IPS-NIHi11 (cell line): ENCODE results near the gene MBTD1.
A peak's percentile ranks its signal among the peaks of the same experiment; 100 is the strongest.
"Not testable (repeated sequence)": the region's sequence is repeated elsewhere in the genome, so short reads cannot be mapped to it uniquely, and the experiment has no call there.

Experiments used
- DNase-seq: peaks from one replicate; pipeline ENCODE4 v3.0.0; 2012; ENCODE audit warnings: mixed read lengths, low spot score

The MBTD1 gene

GRCh38 chr17:51189162-51189561 lies 70.7 kb downstream of the MBTD1 start:
- DNase-seq = no peak

- no peak for DNase-seq
These were observed 71.5 kb downstream of the MBTD1 start for GRCh38 chr17:51188271-51188833.

GRCh38 chr17:51185763-51186332 lies 74.0 kb downstream of the MBTD1 start:
- no peak for DNase-seq

- no peak for DNase-seq
These were observed 75.7 kb downstream of the MBTD1 start for GRCh38 chr17:51184124-51184523.

GRCh38 chr17:51180486-51180885 lies 79.4 kb downstream of the MBTD1 start:
- DNase-seq = no peak

GRCh38 chr17:51172030-51172429 lies 87.8 kb downstream of the MBTD1 start:
- DNase-seq = not testable (repeated sequence)

GRCh38 chr17:51170736-51171135 lies 89.1 kb downstream of the MBTD1 start:
- no peak for DNase-seq

- DNase-seq = no peak
These were observed 90.5 kb downstream of the MBTD1 start for GRCh38 chr17:51169340-51169739.

- DNase-seq = peak; percentile 93
These were observed 92.6 kb downstream of the MBTD1 start for GRCh38 chr17:51166987-51167931.

- peak; percentile 99 for DNase-seq
These were observed 93.5 kb downstream of the MBTD1 start, which contains the start of gene NME2 for GRCh38 chr17:51166198-51166986. TSS of gene NME2 (plus strand) at chr17:51166411. CDS start at chr17:51166831, 420 bp downstream.

GRCh38 chr17:51165680-51166197 lies 94.1 kb downstream of the MBTD1 start:
- DNase-seq = peak; percentile 47

GRCh38 chr17:51164911-51165679 lies 94.8 kb downstream of the MBTD1 start:
- no peak for DNase-seq

GRCh38 chr17:51161541-51161940 lies 98.3 kb downstream of the MBTD1 start:
- DNase-seq = no peak

GRCh38 chr17:51159604-51160003 lies 100.2 kb downstream of the MBTD1 start:
- no peak for DNase-seq

GRCh38 chr17:51155416-51155815 lies 104.4 kb downstream of the MBTD1 start:
- DNase-seq = no peak

GRCh38 chr17:51154176-51154575 lies 105.7 kb downstream of the MBTD1 start:
- no peak for DNase-seq

GRCh38 chr17:51153210-51154072 lies 106.4 kb downstream of the MBTD1 start, which contains the start of gene NME1:
TSS of gene NME1 (plus strand) at chr17:51153559. CDS start at chr17:51155655, 2,096 bp downstream.
- DNase-seq = peak; percentile 92

- DNase-seq = peak; percentile 18
These were observed 107.1 kb downstream of the MBTD1 start for GRCh38 chr17:51152766-51153209.

GRCh38 chr17:51150932-51151331 lies 108.9 kb downstream of the MBTD1 start:
- DNase-seq = no peak

- no peak for DNase-seq
These were observed 110.7 kb downstream of the MBTD1 start for GRCh38 chr17:51149163-51149562.
